ENCODE data around the gene IFT25.
"Not testable (repeated sequence)": the region's sequence is repeated elsewhere in the genome, so short reads cannot be mapped to it uniquely, and the experiment has no call there.

The IFT25 gene

GRCh38 chr1:53945433-53946251 lies at the start of gene IFT25:
Gene IFT25, minus strand, starts transcription at chr1:53945699. Its CDS starts 5,617 bp downstream, at chr1:53940082.
- DNase-seq (ENCODE audit: low read depth) = peak; percentile 100

- not testable (repeated sequence) for DNase-seq (ENCODE audit: low read depth)
Observed at GRCh38 chr1:53994516-53994915, 49.0 kb upstream of the IFT25 start.

GRCh38 chr1:53992085-53992874 lies 46.8 kb upstream of the IFT25 start:
- no peak for DNase-seq (ENCODE audit: low read depth)

- DNase-seq (ENCODE audit: low read depth) = no peak
Observed at GRCh38 chr1:53987880-53988279, 42.4 kb upstream of the IFT25 start.

GRCh38 chr1:53986458-53986857 lies 41.0 kb upstream of the IFT25 start:
- DNase-seq (ENCODE audit: low read depth) = no peak

- DNase-seq (ENCODE audit: low read depth) = no peak
Observed at GRCh38 chr1:53984726-53985125, 39.2 kb upstream of the IFT25 start.

GRCh38 chr1:53982763-53983104 lies 37.2 kb upstream of the IFT25 start:
- DNase-seq (ENCODE audit: low read depth) = no peak

GRCh38 chr1:53982034-53982762 lies 36.7 kb upstream of the IFT25 start:
- DNase-seq (ENCODE audit: low read depth) = no peak

GRCh38 chr1:53981220-53981619 lies 35.7 kb upstream of the IFT25 start:
- DNase-seq (ENCODE audit: low read depth) = no peak

- no peak for DNase-seq (ENCODE audit: low read depth)
Observed at GRCh38 chr1:53979712-53980450, 34.4 kb upstream of the IFT25 start.

- DNase-seq (ENCODE audit: low read depth) = no peak
Observed at GRCh38 chr1:53975861-53976260, 30.4 kb upstream of the IFT25 start.

- no peak for DNase-seq (ENCODE audit: low read depth)
Observed at GRCh38 chr1:53971718-53972117, 26.2 kb upstream of the IFT25 start.

GRCh38 chr1:53969323-53969722 lies 23.8 kb upstream of the IFT25 start:
- DNase-seq (ENCODE audit: low read depth) = not testable (repeated sequence)

GRCh38 chr1:53968125-53968513 lies 22.6 kb upstream of the IFT25 start:
- DNase-seq (ENCODE audit: low read depth) = no peak

GRCh38 chr1:53967409-53968124 lies 22.1 kb upstream of the IFT25 start:
- no peak for DNase-seq (ENCODE audit: low read depth)

- DNase-seq (ENCODE audit: low read depth) = no peak
Observed at GRCh38 chr1:53966794-53967193, 21.3 kb upstream of the IFT25 start.

GRCh38 chr1:53964109-53964508 lies 18.6 kb upstream of the IFT25 start:
- DNase-seq (ENCODE audit: low read depth) = no peak

- DNase-seq (ENCODE audit: low read depth) = no peak
Observed at GRCh38 chr1:53963460-53963859, 18.0 kb upstream of the IFT25 start.

GRCh38 chr1:53962395-53962794 lies 16.9 kb upstream of the IFT25 start:
- DNase-seq (ENCODE audit: low read depth) = no peak

GRCh38 chr1:53959664-53960250 lies 14.3 kb upstream of the IFT25 start:
- no peak for DNase-seq (ENCODE audit: low read depth)

Data from stimulated activated CD8-positive, alpha-beta memory T cell treated with anti-CD3 and anti-CD28 coated beads, Interleukin-15, amount 100 ng/mL, for 1 hour (primary cell).